Glutamatergic neuron (in vitro differentiated cells): ENCODE data around the gene ABHD2. TPM values are rescaled to one million over a fixed set of nuclear protein-coding genes. Genes with fewer than 3 reads are reported as not detected.

Experiments
- DNase-seq: peaks from one replicate; pipeline ENCODE4 v3.0.0; 2022
- H3K27ac Mint-ChIP-seq: one replicate; pipeline ENCODE4 v1.8.0; 2020; ENCODE audit warnings: mild to moderate bottlenecking, mixed read lengths, inconsistent platforms; ENCODE audit not compliant: unreplicated experiment
- H3K27me3 Mint-ChIP-seq: one replicate; pipeline ENCODE4 v1.8.0; 2020; ENCODE audit warnings: mild to moderate bottlenecking, moderate library complexity, mixed read lengths, inconsistent platforms; ENCODE audit not compliant: unreplicated experiment
- H3K36me3 Mint-ChIP-seq: one replicate; pipeline ENCODE4 v1.8.0; 2020; ENCODE audit warnings: mild to moderate bottlenecking, mixed read lengths, inconsistent platforms; ENCODE audit not compliant: unreplicated experiment
- H3K4me1 Mint-ChIP-seq: one replicate; pipeline ENCODE4 v1.8.0; 2020; ENCODE audit warnings: mild to moderate bottlenecking, low read depth, mixed read lengths, inconsistent platforms; ENCODE audit not compliant: unreplicated experiment
- H3K4me3 Mint-ChIP-seq: one replicate; pipeline ENCODE4 v1.8.0; 2020; ENCODE audit warnings: mild to moderate bottlenecking, mixed read lengths, inconsistent platforms; ENCODE audit not compliant: unreplicated experiment
- H3K9me3 Mint-ChIP-seq: one replicate; pipeline ENCODE4 v1.8.0; 2020; ENCODE audit warnings: mild to moderate bottlenecking, moderate library complexity, mixed read lengths, inconsistent platforms; ENCODE audit not compliant: unreplicated experiment
- total RNA-seq: library from RNA; stranded (reverse); fragmentation: NEBNext Ultra II Directional; extraction: Animal tissue kit (Norgen Biotek cat#: 25700); gene quantifications from one replicate; pipeline ENCODE4 v1.2.1, GENCODE V29; 2021; ENCODE audit not compliant: unreplicated experiment
- TF ChIP-seq, protein P1 (sequence below): fragments of 200-600 bp; sonication (generic); IDR thresholded peaks from one replicate; pipeline ENCODE4 v1.5.0; 2021; ENCODE audit not compliant: partially characterized antibody, unreplicated experiment

ABHD2 gene
- total RNA-seq, 1 donor from 2014 or later: 101 TPM

- DNase-seq: no peak
- no peaks in the 10 kb centered on the region for H3K27me3 Mint-ChIP-seq
- H3K4me1 Mint-ChIP-seq: peaks cover 6% of the 10 kb centered on the region
- H3K4me3 Mint-ChIP-seq: no peak overlapping the region
- H3K36me3 Mint-ChIP-seq: peaks cover 5% of the 10 kb centered on the region
- H3K27ac Mint-ChIP-seq: no peak overlapping the region
- TF ChIP-seq, protein P1, sequence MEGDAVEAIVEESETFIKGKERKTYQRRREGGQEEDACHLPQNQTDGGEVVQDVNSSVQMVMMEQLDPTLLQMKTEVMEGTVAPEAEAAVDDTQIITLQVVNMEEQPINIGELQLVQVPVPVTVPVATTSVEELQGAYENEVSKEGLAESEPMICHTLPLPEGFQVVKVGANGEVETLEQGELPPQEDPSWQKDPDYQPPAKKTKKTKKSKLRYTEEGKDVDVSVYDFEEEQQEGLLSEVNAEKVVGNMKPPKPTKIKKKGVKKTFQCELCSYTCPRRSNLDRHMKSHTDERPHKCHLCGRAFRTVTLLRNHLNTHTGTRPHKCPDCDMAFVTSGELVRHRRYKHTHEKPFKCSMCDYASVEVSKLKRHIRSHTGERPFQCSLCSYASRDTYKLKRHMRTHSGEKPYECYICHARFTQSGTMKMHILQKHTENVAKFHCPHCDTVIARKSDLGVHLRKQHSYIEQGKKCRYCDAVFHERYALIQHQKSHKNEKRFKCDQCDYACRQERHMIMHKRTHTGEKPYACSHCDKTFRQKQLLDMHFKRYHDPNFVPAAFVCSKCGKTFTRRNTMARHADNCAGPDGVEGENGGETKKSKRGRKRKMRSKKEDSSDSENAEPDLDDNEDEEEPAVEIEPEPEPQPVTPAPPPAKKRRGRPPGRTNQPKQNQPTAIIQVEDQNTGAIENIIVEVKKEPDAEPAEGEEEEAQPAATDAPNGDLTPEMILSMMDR: no peak
- H3K9me3 Mint-ChIP-seq: peaks cover 2% of the 10 kb centered on the region
Measured at GRCh38 chr15:89097313-89097712, 9.1 kb downstream of the ABHD2 start.

- Mint-ChIP-seq H3K4me1 (peaks cover 9% of the 10 kb centered on the region), H3K9me3 (peaks cover 3% of the 10 kb centered on the region), H3K4me3 (no peak overlapping the region), H3K36me3 (peaks cover 5% of the 10 kb centered on the region), H3K27me3 (no peaks in the 10 kb centered on the region), H3K27ac (no peak overlapping the region)
- TF ChIP-seq, protein P1: no peak
- no peak for DNase-seq
Measured at GRCh38 chr15:89098281-89098680, 10.0 kb downstream of the ABHD2 start.

DNA sequence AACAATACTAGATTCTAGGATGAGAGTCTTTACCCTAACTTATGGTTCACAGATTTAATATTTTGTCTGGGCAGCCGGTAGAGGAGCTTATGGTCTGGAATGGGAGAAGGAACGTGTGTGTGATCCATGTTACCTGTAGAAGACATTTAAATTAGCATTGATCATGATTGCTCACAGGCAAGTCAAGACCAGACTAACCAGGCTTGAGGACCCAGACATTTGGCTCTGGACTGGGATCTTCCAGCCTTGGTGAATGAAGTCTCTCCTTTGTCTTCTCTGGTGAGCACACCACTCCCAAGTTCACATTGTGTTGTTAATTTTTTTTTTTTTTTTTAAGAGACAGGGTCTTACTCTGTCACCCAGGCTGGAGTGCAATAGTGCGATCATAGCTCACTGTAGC, 11.7 kb downstream of the ABHD2 start:
- H3K4me3 Mint-ChIP-seq: no peak overlapping the region

DNA sequence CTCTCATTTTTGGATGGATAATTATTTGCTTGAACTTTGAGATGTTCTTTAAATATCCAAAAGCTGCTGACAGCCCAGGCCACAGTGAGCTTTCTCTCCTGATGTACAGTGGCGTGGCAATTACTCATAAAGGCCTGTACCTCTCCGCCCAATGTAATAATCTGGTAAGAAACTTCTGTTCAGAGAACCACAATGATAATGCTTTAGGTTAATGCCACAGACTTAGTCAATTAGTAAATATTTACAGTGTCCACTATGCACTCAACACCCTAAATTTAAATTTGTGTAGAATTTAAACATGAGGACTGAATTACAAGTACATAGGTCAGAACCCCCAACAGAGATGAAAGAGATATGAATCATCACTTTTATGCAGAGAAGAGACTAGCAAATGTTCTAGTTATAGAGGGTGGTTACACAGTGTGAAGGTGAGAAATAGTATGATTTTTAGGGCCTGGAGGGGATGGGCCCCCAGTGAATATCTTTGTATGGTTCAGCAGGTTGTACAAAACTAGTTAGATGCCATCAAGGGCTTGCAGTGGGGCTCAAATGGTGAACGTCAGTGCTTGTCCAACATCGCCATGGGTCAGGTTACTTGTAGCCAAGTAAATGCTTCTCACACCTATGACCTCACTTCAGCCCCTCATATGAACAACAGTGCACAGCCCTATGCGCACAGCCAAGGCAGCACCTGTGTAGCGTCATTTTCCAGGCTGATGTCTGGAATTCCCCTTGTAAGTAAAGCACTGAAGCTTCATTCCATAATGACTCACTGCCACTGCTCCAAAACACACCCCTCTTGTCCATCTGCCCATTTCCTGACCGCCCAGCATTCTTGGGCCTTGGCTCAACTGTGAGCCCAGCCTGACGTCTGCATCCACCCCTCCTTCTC, 13.3 kb downstream of the ABHD2 start:
- peaks cover 3% of the 10 kb centered on the region for H3K9me3 Mint-ChIP-seq
- H3K27ac Mint-ChIP-seq: no peak overlapping the region
- peaks cover 3% of the 10 kb centered on the region for H3K4me1 Mint-ChIP-seq

More for the DNA sequence above, 11.7 kb downstream of the ABHD2 start:
- no peak for DNase-seq
- Mint-ChIP-seq H3K36me3 (peaks cover 5% of the 10 kb centered on the region), H3K27me3 (no peaks in the 10 kb centered on the region), H3K27ac (no peak overlapping the region), H3K9me3 (peaks cover 3% of the 10 kb centered on the region), H3K4me1 (peaks cover 3% of the 10 kb centered on the region)
- TF ChIP-seq, protein P1: no peak

More for the DNA sequence above, 13.3 kb downstream of the ABHD2 start:
- TF ChIP-seq, protein P1: no peak
- no peak for DNase-seq
- Mint-ChIP-seq H3K4me3 (no peak overlapping the region), H3K27me3 (no peaks in the 10 kb centered on the region), H3K36me3 (peaks cover 5% of the 10 kb centered on the region)
